ENCODE data around the gene SCGB1D1.

DNA sequence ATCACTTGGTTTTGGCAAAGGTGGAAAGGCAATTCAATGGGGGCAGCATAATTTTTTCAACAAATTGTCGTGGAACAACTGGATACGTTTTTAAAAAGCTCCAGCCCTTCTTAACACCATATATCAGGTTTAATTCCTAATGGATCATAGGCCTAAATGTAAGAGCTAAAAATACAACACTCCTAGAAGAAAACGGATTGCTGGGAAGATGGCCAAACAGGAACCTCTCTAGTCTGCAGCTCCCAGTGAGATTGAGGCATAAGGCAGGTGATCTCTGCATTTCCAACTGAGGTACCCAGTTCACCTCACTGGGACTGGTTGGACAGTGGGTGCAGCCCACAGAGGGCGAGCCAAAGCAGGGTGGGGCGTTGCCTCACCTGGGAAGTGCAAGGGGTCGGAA lies 32.4 kb upstream of the SCGB1D1 start:
- TF ChIP-seq, protein P1, sequence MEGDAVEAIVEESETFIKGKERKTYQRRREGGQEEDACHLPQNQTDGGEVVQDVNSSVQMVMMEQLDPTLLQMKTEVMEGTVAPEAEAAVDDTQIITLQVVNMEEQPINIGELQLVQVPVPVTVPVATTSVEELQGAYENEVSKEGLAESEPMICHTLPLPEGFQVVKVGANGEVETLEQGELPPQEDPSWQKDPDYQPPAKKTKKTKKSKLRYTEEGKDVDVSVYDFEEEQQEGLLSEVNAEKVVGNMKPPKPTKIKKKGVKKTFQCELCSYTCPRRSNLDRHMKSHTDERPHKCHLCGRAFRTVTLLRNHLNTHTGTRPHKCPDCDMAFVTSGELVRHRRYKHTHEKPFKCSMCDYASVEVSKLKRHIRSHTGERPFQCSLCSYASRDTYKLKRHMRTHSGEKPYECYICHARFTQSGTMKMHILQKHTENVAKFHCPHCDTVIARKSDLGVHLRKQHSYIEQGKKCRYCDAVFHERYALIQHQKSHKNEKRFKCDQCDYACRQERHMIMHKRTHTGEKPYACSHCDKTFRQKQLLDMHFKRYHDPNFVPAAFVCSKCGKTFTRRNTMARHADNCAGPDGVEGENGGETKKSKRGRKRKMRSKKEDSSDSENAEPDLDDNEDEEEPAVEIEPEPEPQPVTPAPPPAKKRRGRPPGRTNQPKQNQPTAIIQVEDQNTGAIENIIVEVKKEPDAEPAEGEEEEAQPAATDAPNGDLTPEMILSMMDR (IDR thresholded peaks at IDR 0.05), result no peak
- TF ChIP-seq POLR2A (IDR thresholded peaks at IDR 0.05) (no peak), POLR2AphosphoS5 (IDR thresholded peaks at IDR 0.05) (no peak), EP300 (IDR thresholded peaks at IDR 0.05) (no peak)
